GM21619 (cell line): ENCODE results near the gene BRI3.

ENCODE experiments used
- ATAC-seq: cut with Tn5 transposase; IDR thresholded peaks from one replicate; pipeline ENCODE4 v1.9.1; 2021; ENCODE audit not compliant: unreplicated experiment

Gene BRI3

GRCh38 chr7:98252425-98253054 lies 28.9 kb upstream of the BRI3 start:
- no peak for ATAC-seq

- no peak for ATAC-seq
These were observed 27.0 kb upstream of the BRI3 start for GRCh38 chr7:98254516-98254915.

GRCh38 chr7:98254951-98255610 lies 26.4 kb upstream of the BRI3 start:
- no peak for ATAC-seq

GRCh38 chr7:98256431-98256830 lies 25.1 kb upstream of the BRI3 start:
- no peak for ATAC-seq

- ATAC-seq = no peak
These were observed 23.8 kb upstream of the BRI3 start for GRCh38 chr7:98257701-98258100.

- no peak for ATAC-seq
These were observed 15.6 kb upstream of the BRI3 start for GRCh38 chr7:98265841-98266271.

GRCh38 chr7:98266840-98267239 lies 14.6 kb upstream of the BRI3 start:
- ATAC-seq = no peak

- ATAC-seq = no peak
These were observed 14.2 kb upstream of the BRI3 start for GRCh38 chr7:98267303-98267702.

GRCh38 chr7:98276241-98276761 lies 5.2 kb upstream of the BRI3 start:
- ATAC-seq = no peak

- no peak for ATAC-seq
These were observed 3.1 kb upstream of the BRI3 start for GRCh38 chr7:98278408-98278807.

- no peak for ATAC-seq
These were observed 2.5 kb upstream of the BRI3 start for GRCh38 chr7:98278936-98279335.

GRCh38 chr7:98280296-98280695 lies 1.2 kb upstream of the BRI3 start:
- ATAC-seq = no peak

GRCh38 chr7:98281757-98282606 lies 496 bp downstream of the BRI3 start:
- peak; percentile 16 for ATAC-seq

GRCh38 chr7:98282703-98283102 lies 1.2 kb downstream of the BRI3 start:
- no peak for ATAC-seq

GRCh38 chr7:98283127-98283886 lies 1.8 kb downstream of the BRI3 start:
- ATAC-seq = no peak

- ATAC-seq = no peak
These were observed 2.4 kb downstream of the BRI3 start for GRCh38 chr7:98283887-98284222.

GRCh38 chr7:98284335-98285036 lies 3.0 kb downstream of the BRI3 start:
- no peak for ATAC-seq

- ATAC-seq = no peak
These were observed 3.9 kb downstream of the BRI3 start for GRCh38 chr7:98285157-98286092.

- ATAC-seq = no peak
These were observed 4.6 kb downstream of the BRI3 start for GRCh38 chr7:98286093-98286539.
